HCT116 (cell line): ENCODE results near the gene ZSCAN5B. TPM values are rescaled to one million over a fixed set of nuclear protein-coding genes. Genes with fewer than 3 reads are reported as not detected.
A peak's percentile ranks its signal among the peaks of the same experiment; 100 is the strongest.

Source experiments
- ATAC-seq: fragments of 200-7000 bp; cut with Tn5 transposase; 2 replicates; pipeline ENCODE4 v1.9.1; 2020; ENCODE audit warnings: mild to moderate bottlenecking, moderate library complexity
- BruUV-seq: library from RNA; stranded (reverse); fragments of 400-500 nt; replicated peaks from 2 replicates; lab custom pipeline; 2021; lab: Mats Ljungman, UMichigan
- CTCF ChIA-PET: fragments of 300-600 bp; sonication (Branson Sonifier 250); formaldehyde crosslinking; loops from one replicate; lab custom pipeline; 2021; ENCODE audit warnings: antibody characterized with exemption; lab: Charles Lee
- POLR2A ChIA-PET: fragments of 300-600, 350-600 bp; sonication (Branson Sonifier 250); formaldehyde crosslinking; loops from one replicate; lab custom pipeline; 2021; ENCODE audit warnings: antibody characterized with exemption; lab: Charles Lee
- RAD21 ChIA-PET, 2 experiments: fragments of 300-600 bp; sonication (Branson Sonifier 250); formaldehyde crosslinking; loops; one replicate each; lab custom pipeline; 2023; ENCODE audit warnings: low total read pairs in 2 of 2; ENCODE audit not compliant: uncharacterized antibody in 2 of 2, unreplicated experiment in 2 of 2, low non-redundant PET in 1 of 2; lab: Charles Lee
- DNase-seq: peaks from one replicate; pipeline ENCODE4 v3.0.0-alpha.2; 2010; ENCODE audit warnings: low read depth, low spot score
- H2AFZ ChIP-seq: fragments of 200-600 bp; shearing (Covaris generic), sonication (generic); 2 replicates; pipeline ENCODE4 v1.6.1; 2017; ENCODE audit warnings: low read depth, mixed run types, mixed read lengths, antibody characterized with exemption, low read length; ENCODE audit not compliant: poor library complexity, severe bottlenecking
- H3K27ac ChIP-seq: 2 replicates; pipeline ENCODE4 v1.5.1; 2012; ENCODE audit warnings: low read depth, low read length
- H3K27me3 ChIP-seq: fragments of 200-600 bp; sonication (generic); 2 replicates; pipeline ENCODE4 v1.6.1; 2016; ENCODE audit warnings: mixed run types, low read length, mixed read lengths; ENCODE audit not compliant: insufficient read depth
- H3K36me3 ChIP-seq, 2 experiments: fragments of 200-500 bp in 1 of 2; fragments of 200-600 bp in 1 of 2; sonication (Bioruptor generic) in 1 of 2; sonication (generic) in 1 of 2; 2 replicates each; pipeline versions ENCODE4 v1.5.1 to v1.6.1; 2014 to 2016; ENCODE audit warnings: low read length in 2 of 2, inconsistent platforms in 1 of 2, mixed read lengths in 1 of 2, mixed run types in 1 of 2; ENCODE audit not compliant: insufficient read depth in 2 of 2, control insufficient read depth in 1 of 2
- H3K4me1 ChIP-seq, 2 experiments: fragments of 200-600 bp in 1 of 2; sonication (generic) in 1 of 2; 2 replicates each; pipeline versions ENCODE4 v1.5.1 to v1.6.1; 2012 to 2017; ENCODE audit warnings: low read length in 2 of 2, inconsistent platforms in 1 of 2, mild to moderate bottlenecking in 1 of 2, mixed read lengths in 1 of 2, mixed run types in 1 of 2, moderate library complexity in 1 of 2; ENCODE audit not compliant: insufficient read depth in 2 of 2, control insufficient read depth in 1 of 2
- H3K4me2 ChIP-seq: fragments of 200-600 bp; sonication (generic); 2 replicates; pipeline ENCODE4 v1.6.1; 2017; ENCODE audit warnings: mixed run types, low read length, mixed read lengths
- H3K4me3 ChIP-seq, 2 experiments: fragments of 200-600 bp in 1 of 2; sonication (generic) in 1 of 2; replicated peaks in 1 of 2; 2 replicates each; pipeline ENCODE4 v1.5.1; 2011 to 2016; ENCODE audit warnings: low read length in 2 of 2, control low read depth in 1 of 2, low read depth in 1 of 2, mild to moderate bottlenecking in 1 of 2, mixed read lengths in 1 of 2, mixed run types in 1 of 2
- H3K79me2 ChIP-seq: fragments of 200-600 bp; sonication (generic); 2 replicates; pipeline ENCODE4 v1.6.1; 2017; ENCODE audit warnings: mild to moderate bottlenecking, mixed run types, low read length, moderate library complexity, mixed read lengths; ENCODE audit not compliant: insufficient read depth
- H3K9ac ChIP-seq: fragments of 200-600 bp; sonication (generic); 2 replicates; pipeline ENCODE4 v1.6.1; 2016; ENCODE audit warnings: low read length, mixed read lengths
- H3K9me2 ChIP-seq: fragments of 200-600 bp; sonication (generic), shearing (Covaris generic); 2 replicates; pipeline ENCODE4 v1.6.1; 2017; ENCODE audit warnings: mixed run types, mild to moderate bottlenecking, moderate library complexity; ENCODE audit not compliant: insufficient read depth
- H3K9me3 ChIP-seq, 2 experiments: fragments of 200-500 bp in 1 of 2; fragments of 200-600 bp in 1 of 2; sonication (Bioruptor generic) in 1 of 2; sonication (generic) in 1 of 2; 2 replicates each; pipeline ENCODE4 v1.6.1; 2014 to 2017; ENCODE audit warnings: low read length in 2 of 2, mixed read lengths in 2 of 2, inconsistent platforms in 1 of 2, low read depth in 1 of 2, mild to moderate bottlenecking in 1 of 2, mixed run types in 1 of 2, moderate library complexity in 1 of 2; ENCODE audit not compliant: control insufficient read depth in 1 of 2, insufficient read depth in 1 of 2
- H4K20me1 ChIP-seq: fragments of 200-600 bp; sonication (generic), shearing (Covaris generic); 2 replicates; pipeline ENCODE4 v1.6.1; 2017; ENCODE audit warnings: mixed run types, mild to moderate bottlenecking, moderate library complexity; ENCODE audit not compliant: insufficient read depth
- ATF3 ChIP-seq: IDR thresholded peaks from 2 replicates; pipeline ENCODE4 v1.6.1; 2012
- CTCF ChIP-seq, 3 experiments: fragments of 200-600 bp in 1 of 3; sonication (generic) in 1 of 3; IDR thresholded peaks in 2 of 3; conservative IDR thresholded peaks in 1 of 3; 2 replicates each; pipeline ENCODE4 v1.5.1; 2012 to 2017; ENCODE audit warnings: low read depth in 2 of 3, low read length in 2 of 3, antibody characterized with exemption in 1 of 3, borderline replicate concordance in 1 of 3, control low read depth in 1 of 3, mild to moderate bottlenecking in 1 of 3, mixed read lengths in 1 of 3, mixed run types in 1 of 3, moderate library complexity in 1 of 3; ENCODE audit not compliant: insufficient read depth in 1 of 3
- EZH2phosphoT487 ChIP-seq: fragments of 200-600 bp; IDR thresholded peaks from 2 replicates; pipeline ENCODE4 v1.6.1; 2018; ENCODE audit warnings: antibody characterized with exemption, borderline replicate concordance
- intact Hi-C: fragments of 100-400 bp; cut with micrococcal nuclease; formaldehyde crosslinking; loops from 2 replicates; pipeline ENCODE4 v1.10.0; 2022
- total RNA-seq: library from RNA; stranded (reverse); gene quantifications from one replicate; pipeline ENCODE4 v1.2.1, GENCODE V29; 2021; ENCODE audit not compliant: unreplicated experiment

Gene ZSCAN5B
- total RNA-seq, 1 experiment from 2014 or later = not detected

GRCh38 chr19:56222901-56223300, 25.3 kb upstream of the ZSCAN5B start:
- RAD21 ChIA-PET = no interaction called here

GRCh38 chr19:56221851-56222250, 24.3 kb upstream of the ZSCAN5B start:
- TF ChIP-seq CTCF (IDR thresholded peaks at IDR 0.05 in 2 of 3, conservative IDR thresholded peaks at IDR 0.05 in 1 of 3; ENCODE audit: borderline replicate concordance in 1 of 3, insufficient read depth in 1 of 3, low read depth in 2 of 3, low read length in 2 of 3) (peak in 1 of 3 experiments; percentile 6; a peak in 1 of 6 replicates), EZH2phosphoT487 (no peak)
- Histone ChIP-seq H2AFZ (no peak overlapping the region), H3K27ac (no peak overlapping the region), H3K4me3 (no peak overlapping the region), H3K9ac (no peak overlapping the region), H4K20me1 (no peaks in the 10 kb centered on the region), H3K4me2 (no peak overlapping the region), H3K9me2 (no peaks in the 10 kb centered on the region), H3K79me2 (no peaks in the 10 kb centered on the region), H3K4me1 (no peaks in the 10 kb centered on the region), H3K36me3 (no peaks in the 10 kb centered on the region), H3K9me3 (no peaks in the 10 kb centered on the region), H3K27me3 (no peaks in the 10 kb centered on the region)
- DNase-seq = no peak
- ChIA-PET CTCF (no interaction called here), POLR2A (no interaction called here), RAD21 (no interaction called here)
- no TSS peak for BruUV-seq
- intact Hi-C loops = no loop called here
- ATAC-seq = no peak

More at GRCh38 chr19:56222901-56223300, 25.3 kb upstream of the ZSCAN5B start:
- ATAC-seq (no peak), DNase-seq (no peak)
- ChIA-PET CTCF (no interaction called here), POLR2A (no interaction called here)
- no peaks in the 10 kb centered on the region for H3K9me3 ChIP-seq
- H3K27me3 ChIP-seq = no peaks in the 10 kb centered on the region
- H3K79me2 ChIP-seq = no peaks in the 10 kb centered on the region
- H2AFZ ChIP-seq = no peak overlapping the region
- no peaks in the 10 kb centered on the region for H4K20me1 ChIP-seq
- no peak overlapping the region for H3K9ac ChIP-seq
- H3K36me3 ChIP-seq = no peaks in the 10 kb centered on the region
- no peaks in the 10 kb centered on the region for H3K9me2 ChIP-seq
- intact Hi-C loops = no loop called here
- H3K4me2 ChIP-seq = no peak overlapping the region
- H3K27ac ChIP-seq = no peak overlapping the region
- TF ChIP-seq CTCF (IDR thresholded peaks at IDR 0.05 in 2 of 3, conservative IDR thresholded peaks at IDR 0.05 in 1 of 3; ENCODE audit: borderline replicate concordance in 1 of 3, insufficient read depth in 1 of 3, low read depth in 2 of 3, low read length in 2 of 3) = 0 out of 6 replicates have a peak, but pooled peaks of 1 of the 3 experiments have one; percentile 20
- TF ChIP-seq ATF3 = no peak
- no TSS peak for BruUV-seq
- H3K4me3 ChIP-seq = no peak overlapping the region
- no peaks in the 10 kb centered on the region for H3K4me1 ChIP-seq
